Measurements from ENCODE around the gene SLC35A2. TPM values are rescaled to one million over a fixed set of nuclear protein-coding genes. Genes with fewer than 3 reads are reported as not detected.

Gene SLC35A2
- total RNA-seq, 1 donor from 2014 or later = 34.9 TPM

DNA sequence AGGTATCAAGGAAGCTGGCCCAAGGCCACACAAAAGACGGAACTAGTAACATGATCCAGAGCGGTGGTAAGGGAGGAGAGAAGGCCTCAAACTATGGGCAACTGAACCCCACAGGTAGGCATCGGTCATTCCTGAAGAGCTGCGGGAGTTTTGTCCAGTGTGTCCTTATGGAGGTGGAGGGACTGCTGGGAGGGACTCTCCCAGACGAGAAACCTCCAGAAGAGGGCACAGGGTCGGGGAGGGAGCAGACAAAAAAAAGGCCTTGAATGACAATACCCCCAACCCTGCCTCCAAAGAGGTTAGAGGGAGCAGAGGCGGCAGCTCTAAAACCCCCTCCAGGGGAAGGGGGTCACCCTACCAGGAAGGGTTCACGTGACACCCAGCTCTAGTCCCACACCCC is 7.3 kb downstream of the SLC35A2 start:
- Mint-ChIP-seq H3K27ac (no peak overlapping the region), H3K9me3 (ENCODE audit: low read depth) (peaks cover 3% of the 10 kb centered on the region), H3K36me3 (ENCODE audit: insufficient read depth) (peaks cover 6% of the 10 kb centered on the region), H3K27me3 (no peaks in the 10 kb centered on the region), H3K4me3 (ENCODE audit: low read depth) (no peak overlapping the region), H3K4me1 (ENCODE audit: low read depth) (no peaks in the 10 kb centered on the region)
- TF ChIP-seq, protein P1, sequence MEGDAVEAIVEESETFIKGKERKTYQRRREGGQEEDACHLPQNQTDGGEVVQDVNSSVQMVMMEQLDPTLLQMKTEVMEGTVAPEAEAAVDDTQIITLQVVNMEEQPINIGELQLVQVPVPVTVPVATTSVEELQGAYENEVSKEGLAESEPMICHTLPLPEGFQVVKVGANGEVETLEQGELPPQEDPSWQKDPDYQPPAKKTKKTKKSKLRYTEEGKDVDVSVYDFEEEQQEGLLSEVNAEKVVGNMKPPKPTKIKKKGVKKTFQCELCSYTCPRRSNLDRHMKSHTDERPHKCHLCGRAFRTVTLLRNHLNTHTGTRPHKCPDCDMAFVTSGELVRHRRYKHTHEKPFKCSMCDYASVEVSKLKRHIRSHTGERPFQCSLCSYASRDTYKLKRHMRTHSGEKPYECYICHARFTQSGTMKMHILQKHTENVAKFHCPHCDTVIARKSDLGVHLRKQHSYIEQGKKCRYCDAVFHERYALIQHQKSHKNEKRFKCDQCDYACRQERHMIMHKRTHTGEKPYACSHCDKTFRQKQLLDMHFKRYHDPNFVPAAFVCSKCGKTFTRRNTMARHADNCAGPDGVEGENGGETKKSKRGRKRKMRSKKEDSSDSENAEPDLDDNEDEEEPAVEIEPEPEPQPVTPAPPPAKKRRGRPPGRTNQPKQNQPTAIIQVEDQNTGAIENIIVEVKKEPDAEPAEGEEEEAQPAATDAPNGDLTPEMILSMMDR (IDR thresholded peaks at IDR 0.05; ENCODE audit: unreplicated experiment) = no peak
- DNase-seq (ENCODE audit: low spot score, unreplicated experiment) = no peak

DNA sequence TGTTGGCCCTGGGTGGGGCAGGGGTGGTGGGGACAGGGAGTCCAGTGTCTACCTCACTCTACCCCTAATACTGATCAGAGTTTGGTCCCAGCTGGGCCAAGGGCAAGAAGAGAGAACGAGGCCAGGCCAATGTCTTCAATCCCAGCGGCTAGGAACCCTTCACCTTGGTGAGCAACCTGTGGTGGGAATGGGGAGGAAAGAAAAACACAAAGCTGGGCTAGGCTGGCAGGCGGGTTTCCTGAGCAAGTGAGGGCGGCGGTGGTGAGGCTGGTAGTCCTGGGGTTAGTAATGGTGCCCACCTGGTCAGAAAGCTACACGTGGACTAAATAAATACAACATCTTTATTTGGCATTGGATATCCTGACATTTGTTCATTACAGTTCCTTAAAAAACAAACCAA is 8.2 kb downstream of the SLC35A2 start:
- Mint-ChIP-seq H3K36me3 (ENCODE audit: insufficient read depth) (peaks cover 6% of the 10 kb centered on the region), H3K9me3 (ENCODE audit: low read depth) (no peaks in the 10 kb centered on the region), H3K27ac (no peak overlapping the region), H3K4me1 (ENCODE audit: low read depth) (no peaks in the 10 kb centered on the region), H3K4me3 (ENCODE audit: low read depth) (no peak overlapping the region), H3K27me3 (no peaks in the 10 kb centered on the region)
- DNase-seq (ENCODE audit: low spot score, unreplicated experiment) = no peak
- TF ChIP-seq, protein P1 (IDR thresholded peaks at IDR 0.05; ENCODE audit: unreplicated experiment) = no peak

DNA sequence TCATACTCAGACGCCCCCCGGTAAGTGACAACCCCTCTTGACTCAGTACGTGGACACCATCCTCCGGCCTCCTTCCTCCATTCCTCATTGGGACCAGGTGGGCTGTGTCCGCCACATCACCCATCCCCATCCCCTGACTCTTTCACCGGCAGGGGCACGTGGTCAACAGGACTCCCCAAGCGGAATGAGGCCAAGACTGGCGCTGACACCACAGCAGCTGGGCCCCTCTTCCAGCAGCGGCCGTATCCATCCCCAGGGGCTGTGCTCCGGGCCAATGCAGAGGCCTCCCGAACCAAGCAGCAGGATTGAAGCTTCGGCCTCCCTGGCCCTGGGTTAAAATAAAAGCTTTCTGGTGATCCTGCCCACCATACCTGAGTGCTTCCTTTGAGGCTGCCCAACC is 8.7 kb downstream of the SLC35A2 start:
- no peak for DNase-seq (ENCODE audit: low spot score, unreplicated experiment)
- Mint-ChIP-seq H3K4me1 (ENCODE audit: low read depth) (peaks cover 1% of the 10 kb centered on the region), H3K27me3 (no peaks in the 10 kb centered on the region), H3K27ac (no peak overlapping the region), H3K4me3 (ENCODE audit: low read depth) (no peak overlapping the region), H3K36me3 (ENCODE audit: insufficient read depth) (peaks cover 6% of the 10 kb centered on the region), H3K9me3 (ENCODE audit: low read depth) (no peaks in the 10 kb centered on the region)
- TF ChIP-seq, protein P1 (IDR thresholded peaks at IDR 0.05; ENCODE audit: unreplicated experiment) = no peak

DNA sequence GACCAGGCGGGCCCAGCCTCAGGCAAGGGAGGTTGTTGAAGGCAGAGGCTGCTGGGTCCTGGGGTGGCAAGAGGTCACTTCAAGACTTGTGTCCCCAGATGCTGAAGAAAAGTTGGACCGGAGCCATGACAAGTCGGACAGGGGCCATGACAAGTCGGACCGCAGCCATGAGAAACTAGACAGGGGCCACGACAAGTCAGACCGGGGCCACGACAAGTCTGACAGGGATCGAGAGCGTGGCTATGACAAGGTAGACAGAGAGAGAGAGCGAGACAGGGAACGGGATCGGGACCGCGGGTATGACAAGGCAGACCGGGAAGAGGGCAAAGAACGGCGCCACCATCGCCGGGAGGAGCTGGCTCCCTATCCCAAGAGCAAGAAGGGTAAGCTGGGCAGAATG is 9.3 kb downstream of the SLC35A2 start:
- TF ChIP-seq, protein P1 (IDR thresholded peaks at IDR 0.05; ENCODE audit: unreplicated experiment) = no peak
- Mint-ChIP-seq H3K36me3 (ENCODE audit: insufficient read depth) (peaks cover 6% of the 10 kb centered on the region), H3K9me3 (ENCODE audit: low read depth) (no peaks in the 10 kb centered on the region), H3K4me3 (ENCODE audit: low read depth) (no peak overlapping the region), H3K27me3 (no peaks in the 10 kb centered on the region), H3K27ac (peak overlapping the region; percentile 5), H3K4me1 (ENCODE audit: low read depth) (peaks cover 1% of the 10 kb centered on the region)
- DNase-seq (ENCODE audit: low spot score, unreplicated experiment) = no peak

DNA sequence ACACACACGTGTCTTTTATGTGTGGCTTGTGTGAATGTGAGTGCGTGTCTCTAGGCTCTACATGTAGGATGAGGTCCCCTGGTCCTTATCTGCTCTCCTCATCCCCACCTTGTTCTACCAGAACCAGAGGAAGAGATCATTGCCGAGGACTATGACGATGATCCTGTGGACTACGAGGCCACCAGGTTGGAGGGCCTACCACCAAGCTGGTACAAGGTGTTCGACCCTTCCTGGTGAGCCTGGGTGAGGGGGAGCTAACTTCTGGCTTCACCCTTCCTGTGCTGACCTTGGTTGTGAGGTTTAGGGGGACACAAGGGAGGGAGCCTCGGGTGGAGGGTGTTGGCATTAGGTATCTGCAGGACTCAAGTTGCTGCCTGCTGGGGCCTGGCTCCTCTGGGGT is 10.4 kb downstream of the SLC35A2 start:
- Mint-ChIP-seq H3K4me1 (ENCODE audit: low read depth) (peaks cover 5% of the 10 kb centered on the region), H3K27me3 (no peaks in the 10 kb centered on the region), H3K4me3 (ENCODE audit: low read depth) (no peak overlapping the region), H3K27ac (no peak overlapping the region), H3K9me3 (ENCODE audit: low read depth) (no peaks in the 10 kb centered on the region), H3K36me3 (ENCODE audit: insufficient read depth) (peaks cover 6% of the 10 kb centered on the region)
- TF ChIP-seq, protein P1 (IDR thresholded peaks at IDR 0.05; ENCODE audit: unreplicated experiment) = no peak
- no peak for DNase-seq (ENCODE audit: low spot score, unreplicated experiment)
